CD4-positive, alpha-beta T cell treated with Interleukin-4 for 1 hour (primary cell): ENCODE measurements around the gene CISD3.

Experiments used
- DNase-seq, 2 donors: peaks; one replicate each; pipeline ENCODE4 v3.0.0-alpha.2; 2020 to 2022

Gene CISD3

GRCh38 chr17:38746004-38746848 is 16.1 kb downstream of the CISD3 start:
- DNase-seq, result no peak

GRCh38 chr17:38746849-38747462 is 16.8 kb downstream of the CISD3 start:
- no peak for DNase-seq

- no peak for DNase-seq
Observed at GRCh38 chr17:38747463-38748148, 17.5 kb downstream of the CISD3 start.

GRCh38 chr17:38748149-38748891 is 18.2 kb downstream of the CISD3 start, which contains the start of gene PCGF2:
Gene PCGF2, minus strand, starts transcription at chr17:38748336. Its CDS starts 7,934 bp downstream, at chr17:38740402.
- DNase-seq, result no peak

- no peak for DNase-seq
Observed at GRCh38 chr17:38748892-38749222, 18.7 kb downstream of the CISD3 start.

DNA sequence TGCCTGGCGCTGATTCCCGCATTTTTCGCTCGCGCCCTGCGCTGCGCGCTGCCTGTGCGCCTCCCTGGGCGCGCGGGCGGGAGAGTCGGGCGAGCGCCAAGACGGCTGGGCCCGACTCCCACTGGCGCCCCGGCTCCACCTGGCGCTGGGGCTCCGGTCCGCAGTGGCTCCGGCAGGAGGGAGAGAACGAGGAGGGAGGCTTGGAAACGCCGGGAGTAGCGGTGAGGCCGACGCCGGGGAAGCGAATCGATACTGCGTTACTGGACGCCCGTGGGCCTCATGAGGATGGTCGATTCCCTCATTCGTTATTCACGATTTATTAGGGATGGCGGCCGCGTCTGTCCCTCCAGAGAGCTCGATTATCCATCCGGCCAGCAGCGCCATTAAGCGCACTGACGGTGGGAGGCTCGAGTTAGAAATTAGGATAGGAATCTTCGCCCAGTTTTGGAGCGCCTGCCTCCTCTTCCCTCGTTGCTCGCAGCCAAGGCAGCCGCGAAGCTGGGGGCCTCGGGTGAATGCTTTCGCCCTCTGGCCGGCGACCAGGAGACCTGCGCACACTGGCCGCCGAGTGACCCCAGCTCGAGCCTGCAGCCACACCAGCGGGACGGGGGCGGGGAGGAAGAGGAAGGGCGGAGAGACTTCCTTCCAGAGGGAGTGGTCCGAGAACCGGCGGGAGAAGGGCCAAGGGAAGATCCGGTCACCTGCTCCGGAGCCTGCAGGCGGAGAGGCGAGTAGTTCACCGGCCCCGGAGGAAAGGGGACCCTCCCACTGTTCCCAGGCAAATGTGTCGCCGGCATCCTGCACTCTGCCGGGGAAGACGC is 19.3 kb downstream of the CISD3 start:
- DNase-seq, result no peak

DNA sequence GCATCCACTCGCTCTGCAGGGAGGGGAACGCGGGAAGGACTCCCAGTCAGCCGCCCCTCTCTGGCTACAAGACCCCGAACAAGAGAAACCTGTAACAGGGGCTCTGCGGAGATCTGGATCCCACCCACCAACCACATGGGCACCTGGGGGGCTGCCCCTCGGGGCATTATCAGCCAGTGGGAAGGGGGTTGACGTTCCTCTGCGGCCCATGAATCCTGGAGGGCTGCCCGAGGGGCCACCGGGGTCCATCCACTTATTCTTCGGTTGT is 19.8 kb downstream of the CISD3 start:
- no peak for DNase-seq

DNA sequence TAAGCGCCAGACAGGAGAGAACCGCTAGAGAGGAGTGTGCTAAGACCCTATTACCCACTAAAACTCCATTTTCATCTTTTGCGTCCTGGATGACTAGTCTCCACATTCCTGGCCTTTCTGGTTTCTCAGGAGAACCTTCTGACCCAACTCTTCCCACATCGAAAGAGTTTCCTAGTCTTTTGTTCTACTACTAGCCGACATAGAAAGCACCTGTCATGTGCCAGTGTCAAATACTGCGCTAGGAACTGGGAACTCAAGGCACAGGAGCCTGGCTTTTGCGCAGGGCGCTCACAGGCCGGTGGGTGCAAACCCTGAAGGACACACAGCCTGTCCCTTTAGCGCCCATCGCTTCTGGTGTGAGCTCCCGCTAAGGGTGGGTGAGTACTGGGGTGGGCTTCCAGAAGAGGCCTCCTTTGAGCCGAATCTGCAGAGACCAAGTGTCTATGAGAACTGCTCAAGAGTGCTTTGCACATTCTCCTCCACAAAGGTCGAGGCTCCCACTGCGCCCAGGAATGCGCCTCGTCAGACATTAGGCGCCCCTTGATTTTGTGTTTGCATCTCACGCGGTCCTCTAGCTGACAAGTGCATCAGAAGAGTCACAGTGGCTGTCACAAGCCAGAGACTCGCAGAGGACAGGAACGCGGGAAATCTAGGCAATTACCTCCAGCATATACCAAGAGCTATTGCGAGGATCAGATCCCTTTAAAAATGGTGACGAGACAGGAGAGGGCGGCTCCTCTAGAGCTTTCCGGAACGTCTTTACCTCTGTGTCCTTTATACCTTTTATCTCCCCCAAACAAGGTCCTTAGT is 20.4 kb downstream of the CISD3 start:
- DNase-seq, result no peak

GRCh38 chr17:38751144-38751807 is 21.1 kb downstream of the CISD3 start:
- DNase-seq, result no peak

GRCh38 chr17:38751808-38752307 is 21.7 kb downstream of the CISD3 start:
- peak; percentile 84 to 86 for DNase-seq

GRCh38 chr17:38752308-38753070 is 22.3 kb downstream of the CISD3 start, which contains the start of gene PSMB3:
Gene PSMB3, plus strand, starts transcription at chr17:38752741. Its CDS starts 86 bp downstream, at chr17:38752827.
- DNase-seq, result peak; percentile 99

- no peak for DNase-seq
Observed at GRCh38 chr17:38753071-38753506, 22.9 kb downstream of the CISD3 start.

GRCh38 chr17:38761612-38762011 is 31.5 kb downstream of the CISD3 start:
- peak; percentile 31 to 33 for DNase-seq

DNA sequence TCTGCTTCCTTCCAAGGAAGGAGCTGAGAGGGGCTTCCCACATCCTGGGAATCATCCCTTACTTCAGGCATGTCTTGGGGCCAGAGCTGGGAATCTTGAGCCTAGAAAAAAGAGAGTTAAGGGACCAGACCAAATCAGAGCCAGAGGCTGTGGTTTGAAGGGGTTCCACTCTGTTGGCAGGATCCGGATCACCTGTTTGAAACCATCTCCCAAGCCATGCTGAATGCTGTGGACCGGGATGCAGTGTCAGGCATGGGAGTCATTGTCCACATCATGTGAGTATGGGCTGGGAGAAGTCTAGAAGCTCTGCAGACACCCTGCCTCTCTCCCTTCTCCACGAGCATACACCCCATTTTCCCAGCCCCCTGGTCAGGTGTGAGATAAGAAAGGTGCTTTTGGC is 32.1 kb downstream of the CISD3 start:
- no peak for DNase-seq

DNA sequence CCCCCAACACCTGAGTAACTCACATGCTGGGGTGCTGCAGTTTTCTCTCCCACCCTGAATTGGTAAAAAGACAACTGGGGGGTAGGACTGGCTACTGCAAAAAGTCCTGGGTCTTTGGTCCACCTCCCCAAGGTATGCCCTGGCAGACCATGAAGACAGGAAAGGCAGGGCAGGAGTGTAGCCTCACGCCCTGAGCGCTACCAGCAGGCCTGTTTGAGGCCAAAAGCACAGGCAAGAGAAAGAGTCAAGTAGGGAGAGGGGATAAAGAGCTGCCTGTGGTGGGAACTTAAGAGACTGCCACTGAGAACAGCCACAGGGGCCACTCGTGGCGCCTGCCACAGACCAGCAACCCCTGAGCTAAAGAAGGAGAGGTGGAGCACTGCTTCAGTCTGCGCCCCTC is 36.2 kb downstream of the CISD3 start:
- no peak for DNase-seq

DNA sequence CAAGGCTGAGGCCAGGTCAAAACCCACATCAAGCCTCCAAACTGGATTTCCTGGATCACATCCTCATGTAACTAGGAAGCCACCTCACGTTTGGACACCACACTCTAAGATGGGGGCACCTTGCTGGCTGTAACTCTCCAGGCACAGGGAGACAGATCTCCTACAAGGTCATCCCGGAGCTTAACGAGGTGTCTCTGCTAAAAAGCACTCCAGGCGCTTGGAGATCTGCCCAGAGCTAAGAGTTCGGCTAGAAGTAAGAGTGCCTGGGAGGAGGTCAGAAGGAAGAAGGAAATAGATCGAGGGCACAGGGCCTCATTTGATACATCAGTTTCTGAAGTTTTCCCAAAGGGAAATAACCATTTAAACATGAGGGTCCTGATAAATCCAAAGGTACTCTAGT is 38.3 kb downstream of the CISD3 start:
- no peak for DNase-seq

GRCh38 chr17:38773258-38773657 is 43.1 kb downstream of the CISD3 start:
- DNase-seq, result no peak

DNA sequence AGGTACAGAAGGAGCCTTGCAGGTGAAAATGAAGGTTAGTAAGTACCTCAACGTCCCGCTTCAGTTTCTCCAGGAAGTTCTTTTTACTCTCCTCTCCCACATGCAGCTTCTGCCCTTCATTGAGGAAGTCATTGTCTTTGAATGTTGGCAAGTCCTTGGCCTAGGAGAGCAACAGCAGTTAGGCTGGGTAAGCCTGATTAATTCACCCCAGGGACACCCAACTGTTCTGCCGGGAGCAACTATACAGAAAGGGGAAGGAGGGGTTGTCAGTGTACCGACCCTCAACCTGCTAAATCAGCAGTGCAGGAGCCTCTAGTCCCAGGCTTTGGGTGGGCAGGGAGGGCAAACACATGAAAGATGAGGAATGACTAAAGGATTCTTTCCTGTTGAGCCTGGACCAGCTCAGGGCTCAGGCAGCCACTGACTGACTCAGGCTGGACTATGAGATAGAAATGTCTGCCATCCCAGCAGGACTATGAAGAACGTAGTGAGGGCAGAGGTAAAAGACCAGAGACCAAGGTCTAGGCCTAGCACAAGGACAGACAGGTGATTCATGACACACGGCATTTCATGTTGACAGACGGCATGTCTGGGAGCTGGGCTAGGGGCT is 47.6 kb downstream of the CISD3 start:
- DNase-seq, result no peak

DNA sequence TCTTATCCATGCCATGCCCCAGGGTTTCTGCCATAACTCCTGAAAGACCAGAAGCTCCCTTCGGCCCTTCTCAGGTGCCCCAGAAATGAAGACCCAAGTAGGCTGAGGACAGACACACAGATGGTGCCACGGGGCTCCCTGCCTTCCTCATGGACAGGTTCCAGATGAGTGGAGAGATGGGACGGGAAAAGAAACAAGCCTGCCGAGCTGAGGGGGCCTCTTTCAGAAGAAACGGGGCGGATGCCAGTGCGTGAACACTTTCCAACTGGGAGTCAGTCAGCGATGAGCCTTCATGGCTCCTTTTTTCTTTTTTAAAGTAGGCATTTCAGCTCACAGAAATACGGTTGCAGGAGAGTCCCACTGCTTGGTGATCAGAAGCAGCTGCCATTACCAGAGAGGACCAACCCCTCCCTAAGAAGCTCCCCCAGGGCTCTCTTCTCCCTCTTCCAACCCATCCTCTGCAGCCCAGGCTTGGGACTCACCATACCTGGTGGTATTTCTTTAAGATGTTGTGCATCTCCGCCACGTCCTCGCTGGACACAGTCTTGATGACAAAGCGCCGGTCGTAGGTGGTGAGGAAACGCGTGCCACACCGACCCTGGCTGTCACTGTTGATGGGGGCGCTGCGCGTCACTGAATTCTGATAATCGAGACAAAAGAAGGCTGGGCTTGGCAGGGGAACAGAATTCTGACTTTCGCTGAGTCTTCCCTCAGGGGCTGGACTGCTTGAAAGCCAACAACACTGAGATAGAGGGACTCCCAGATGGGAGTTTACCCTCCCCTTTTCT is 50.0 kb downstream of the CISD3 start:
- no peak for DNase-seq
